Subcutaneous adipose tissue (tissue), 4 donors: ENCODE results near the gene RAPGEF1. TPM values are rescaled to one million over a fixed set of nuclear protein-coding genes. Genes with fewer than 3 reads are reported as not detected.

Source experiments
- total RNA-seq, 4 donors: library from RNA; depleted of rRNA; stranded (reverse); fragments of >200 nt; gene quantifications; one replicate each; pipeline ENCODE4 v1.1.0, GENCODE V29; 2016
- TF ChIP-seq, protein P1 (sequence below): fragments of 450-650 bp; IDR thresholded peaks from one replicate; pipeline ENCODE4 v1.5.1; 2016; ENCODE audit warnings: low read depth, mild to moderate bottlenecking, control low read depth, antibody characterized with exemption, moderate library complexity

RAPGEF1 gene
- total RNA-seq, 4 donors from 2014 or later = 47.1 to 79.5 (median 61.4) TPM

DNA sequence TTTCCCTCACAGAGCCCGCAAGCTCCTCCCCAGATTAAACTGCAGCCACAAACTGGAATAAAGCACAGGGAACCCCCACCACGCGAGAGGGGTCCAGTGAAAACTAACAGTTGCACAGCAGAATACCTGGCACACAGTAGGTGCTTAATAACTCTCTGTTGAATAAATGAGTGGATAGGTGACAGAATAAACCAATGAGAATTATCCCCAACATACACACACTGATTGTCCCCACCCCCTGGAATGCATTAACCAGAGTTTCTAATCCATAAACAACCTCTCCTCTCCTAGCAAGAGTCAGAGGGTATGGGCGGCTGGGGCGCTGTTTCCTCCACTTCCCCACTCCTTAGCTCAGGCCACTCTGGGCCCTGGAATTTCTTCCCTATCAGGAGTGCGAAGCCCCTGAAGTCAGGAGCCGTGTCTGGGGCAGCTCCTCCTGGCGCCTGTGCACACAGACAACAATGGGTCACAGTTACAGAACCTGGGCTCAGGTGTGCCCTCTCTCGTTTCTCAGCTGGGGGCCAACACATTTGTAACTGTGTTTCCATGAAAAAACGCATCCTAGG is 27.6 kb downstream of the RAPGEF1 start:
- TF ChIP-seq, protein P1, sequence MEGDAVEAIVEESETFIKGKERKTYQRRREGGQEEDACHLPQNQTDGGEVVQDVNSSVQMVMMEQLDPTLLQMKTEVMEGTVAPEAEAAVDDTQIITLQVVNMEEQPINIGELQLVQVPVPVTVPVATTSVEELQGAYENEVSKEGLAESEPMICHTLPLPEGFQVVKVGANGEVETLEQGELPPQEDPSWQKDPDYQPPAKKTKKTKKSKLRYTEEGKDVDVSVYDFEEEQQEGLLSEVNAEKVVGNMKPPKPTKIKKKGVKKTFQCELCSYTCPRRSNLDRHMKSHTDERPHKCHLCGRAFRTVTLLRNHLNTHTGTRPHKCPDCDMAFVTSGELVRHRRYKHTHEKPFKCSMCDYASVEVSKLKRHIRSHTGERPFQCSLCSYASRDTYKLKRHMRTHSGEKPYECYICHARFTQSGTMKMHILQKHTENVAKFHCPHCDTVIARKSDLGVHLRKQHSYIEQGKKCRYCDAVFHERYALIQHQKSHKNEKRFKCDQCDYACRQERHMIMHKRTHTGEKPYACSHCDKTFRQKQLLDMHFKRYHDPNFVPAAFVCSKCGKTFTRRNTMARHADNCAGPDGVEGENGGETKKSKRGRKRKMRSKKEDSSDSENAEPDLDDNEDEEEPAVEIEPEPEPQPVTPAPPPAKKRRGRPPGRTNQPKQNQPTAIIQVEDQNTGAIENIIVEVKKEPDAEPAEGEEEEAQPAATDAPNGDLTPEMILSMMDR = no peak

DNA sequence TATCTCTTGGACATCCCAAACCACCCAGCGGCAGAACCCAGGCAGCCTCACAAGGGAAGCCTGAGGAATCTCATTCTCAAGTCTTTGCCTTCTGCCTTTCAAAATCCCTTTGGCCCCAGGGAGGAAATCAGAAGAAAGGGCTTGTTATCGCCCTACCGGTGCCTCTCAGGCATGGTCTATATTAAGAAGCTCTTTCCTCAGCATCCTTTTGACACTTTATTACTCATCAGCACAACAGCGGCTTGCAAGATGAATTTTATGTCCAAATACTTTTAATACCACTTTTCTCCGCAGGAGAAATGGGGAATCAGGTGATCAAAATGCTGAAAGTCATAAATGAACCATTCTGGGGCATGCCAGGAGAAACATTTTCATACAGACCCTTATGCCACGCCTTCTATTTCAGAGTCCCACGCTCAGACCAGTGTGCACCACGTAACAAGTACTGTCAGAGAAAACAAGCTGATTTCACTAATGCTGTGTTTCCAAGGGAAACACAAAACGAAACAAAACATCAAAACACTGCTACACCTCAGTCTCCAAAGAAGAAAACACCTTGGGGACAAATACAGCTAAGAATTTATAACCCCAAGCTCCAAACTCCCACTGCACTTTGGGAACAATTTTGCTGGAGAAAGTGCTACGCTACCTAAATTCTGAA is 30.0 kb downstream of the RAPGEF1 start:
- TF ChIP-seq, protein P1 = no peak

DNA sequence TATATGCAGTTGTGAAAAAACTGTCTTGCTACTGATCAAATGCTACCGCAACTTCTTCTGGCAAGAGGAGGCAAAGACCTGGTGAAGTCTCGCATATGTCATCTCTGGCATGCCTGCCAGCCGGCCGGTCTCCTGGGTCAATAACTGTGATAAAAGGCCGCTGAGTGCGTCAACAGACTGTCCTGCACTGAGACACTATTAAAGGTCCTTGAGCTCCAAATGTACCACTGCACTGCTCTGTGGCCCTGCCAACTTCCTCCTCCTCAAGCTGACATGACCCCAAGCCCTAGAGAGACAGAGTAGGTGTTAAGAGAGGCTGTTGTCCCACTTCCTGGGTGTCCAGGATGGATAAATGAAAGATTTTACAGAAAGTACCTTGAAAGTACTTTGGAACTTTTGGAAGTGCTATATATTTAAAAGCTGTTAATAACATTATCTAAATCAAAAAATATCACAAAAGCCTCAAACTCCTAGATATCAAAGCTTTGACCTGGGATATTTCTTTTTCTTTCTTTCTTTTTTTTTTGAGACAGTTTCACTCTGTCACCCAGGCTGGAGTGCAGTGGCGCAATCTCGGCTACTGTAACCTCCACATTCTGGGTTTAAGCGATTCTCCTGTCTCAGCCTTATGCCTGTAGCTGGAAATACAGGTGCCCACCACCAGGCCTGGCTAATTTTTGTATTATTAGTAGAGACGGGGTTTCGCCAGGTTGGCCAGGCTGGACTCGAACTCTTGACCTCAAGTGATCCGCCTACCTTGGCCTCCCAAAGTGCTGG is 31.5 kb downstream of the RAPGEF1 start:
- TF ChIP-seq, protein P1 = no peak

DNA sequence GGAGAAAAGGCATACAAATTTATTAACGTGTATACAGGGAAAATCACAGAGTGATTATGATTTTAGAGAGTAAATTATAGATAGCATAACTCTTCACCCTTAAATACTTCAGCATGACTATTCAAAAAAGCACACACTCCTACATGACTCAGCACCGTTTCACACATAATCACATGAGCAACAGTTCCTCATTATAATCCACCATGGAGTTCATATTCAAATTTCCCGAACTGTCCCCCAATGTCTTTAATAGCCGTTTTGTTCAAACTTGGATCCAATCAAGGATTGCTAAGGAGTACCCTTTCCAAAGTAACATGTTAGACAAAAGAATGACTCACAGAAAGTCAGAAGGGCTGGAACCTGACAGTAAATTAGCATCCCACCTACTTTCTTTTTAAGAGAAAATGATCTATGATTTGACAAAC is 32.1 kb downstream of the RAPGEF1 start:
- TF ChIP-seq, protein P1 = no peak

DNA sequence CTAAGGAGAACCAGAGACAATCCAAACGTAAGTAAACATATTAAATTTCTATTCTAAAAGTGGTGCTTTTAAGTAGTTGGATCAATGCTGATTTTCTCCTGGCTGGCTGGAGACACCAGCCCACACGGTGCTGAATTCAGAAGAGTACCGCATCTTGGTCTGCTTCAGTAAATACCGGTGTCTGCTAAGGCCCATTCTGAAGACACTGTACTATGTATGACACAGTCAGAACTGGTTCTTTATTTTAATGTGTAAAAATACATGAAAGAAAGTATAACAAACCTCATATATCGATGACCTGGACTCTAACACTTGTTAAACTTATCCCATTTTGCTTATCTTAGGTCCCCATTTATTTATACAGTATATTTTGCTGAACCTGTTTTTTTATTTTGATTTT is 32.8 kb downstream of the RAPGEF1 start:
- TF ChIP-seq, protein P1 = no peak

DNA sequence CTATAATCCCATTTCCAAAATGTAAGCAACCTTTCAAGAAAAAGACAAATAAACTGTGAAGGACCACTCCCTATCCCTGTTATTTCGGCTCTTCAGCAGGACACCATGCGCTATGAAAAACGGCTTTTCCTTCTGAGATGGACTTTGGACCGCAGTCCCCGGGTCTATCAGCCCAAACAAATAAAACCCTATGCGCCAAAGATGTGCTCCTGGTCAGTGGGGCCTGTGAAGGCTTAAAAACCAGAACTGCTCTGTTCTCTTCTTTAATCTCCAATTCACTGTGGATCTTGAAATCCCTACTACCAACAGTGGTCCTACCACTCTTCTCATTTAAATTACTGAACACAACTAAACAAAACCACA is 33.3 kb downstream of the RAPGEF1 start:
- TF ChIP-seq, protein P1 = no peak

DNA sequence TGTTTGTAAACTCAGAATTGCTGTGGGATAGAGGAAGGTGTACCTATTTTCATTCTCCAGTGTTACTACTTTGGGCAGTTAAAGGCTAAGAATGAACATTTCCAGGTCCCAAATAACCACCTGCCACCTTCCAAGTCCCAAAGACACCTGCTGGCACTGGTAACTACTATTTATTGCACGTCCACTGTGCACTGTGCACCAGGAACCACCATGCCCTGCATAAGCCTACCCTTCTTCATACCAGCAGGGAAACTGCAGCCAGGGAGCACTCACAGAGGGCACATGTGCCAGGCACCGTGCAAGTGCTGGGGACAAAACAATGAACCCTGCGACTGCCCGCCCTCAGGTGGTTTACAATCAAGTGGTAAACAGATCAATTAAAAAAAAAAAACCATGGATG is 34.9 kb downstream of the RAPGEF1 start:
- TF ChIP-seq, protein P1 = no peak
